ENCODE results near the gene ARHGEF10L.

- TF ChIP-seq, protein P1, sequence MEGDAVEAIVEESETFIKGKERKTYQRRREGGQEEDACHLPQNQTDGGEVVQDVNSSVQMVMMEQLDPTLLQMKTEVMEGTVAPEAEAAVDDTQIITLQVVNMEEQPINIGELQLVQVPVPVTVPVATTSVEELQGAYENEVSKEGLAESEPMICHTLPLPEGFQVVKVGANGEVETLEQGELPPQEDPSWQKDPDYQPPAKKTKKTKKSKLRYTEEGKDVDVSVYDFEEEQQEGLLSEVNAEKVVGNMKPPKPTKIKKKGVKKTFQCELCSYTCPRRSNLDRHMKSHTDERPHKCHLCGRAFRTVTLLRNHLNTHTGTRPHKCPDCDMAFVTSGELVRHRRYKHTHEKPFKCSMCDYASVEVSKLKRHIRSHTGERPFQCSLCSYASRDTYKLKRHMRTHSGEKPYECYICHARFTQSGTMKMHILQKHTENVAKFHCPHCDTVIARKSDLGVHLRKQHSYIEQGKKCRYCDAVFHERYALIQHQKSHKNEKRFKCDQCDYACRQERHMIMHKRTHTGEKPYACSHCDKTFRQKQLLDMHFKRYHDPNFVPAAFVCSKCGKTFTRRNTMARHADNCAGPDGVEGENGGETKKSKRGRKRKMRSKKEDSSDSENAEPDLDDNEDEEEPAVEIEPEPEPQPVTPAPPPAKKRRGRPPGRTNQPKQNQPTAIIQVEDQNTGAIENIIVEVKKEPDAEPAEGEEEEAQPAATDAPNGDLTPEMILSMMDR (conservative IDR thresholded peaks at IDR 0.05), result no peak
- TF ChIP-seq EZH2 (IDR thresholded peaks at IDR 0.05; ENCODE audit: low read depth), result no peak
Measured at GRCh38 chr1:17523321-17524041, 16.0 kb upstream of the ARHGEF10L start.
